ENCODE results near the gene CHI3L1. TPM values are rescaled to one million over a fixed set of nuclear protein-coding genes. Genes with fewer than 3 reads are reported as not detected.

Gene CHI3L1
- total RNA-seq, 1 donor = 273 TPM

DNA sequence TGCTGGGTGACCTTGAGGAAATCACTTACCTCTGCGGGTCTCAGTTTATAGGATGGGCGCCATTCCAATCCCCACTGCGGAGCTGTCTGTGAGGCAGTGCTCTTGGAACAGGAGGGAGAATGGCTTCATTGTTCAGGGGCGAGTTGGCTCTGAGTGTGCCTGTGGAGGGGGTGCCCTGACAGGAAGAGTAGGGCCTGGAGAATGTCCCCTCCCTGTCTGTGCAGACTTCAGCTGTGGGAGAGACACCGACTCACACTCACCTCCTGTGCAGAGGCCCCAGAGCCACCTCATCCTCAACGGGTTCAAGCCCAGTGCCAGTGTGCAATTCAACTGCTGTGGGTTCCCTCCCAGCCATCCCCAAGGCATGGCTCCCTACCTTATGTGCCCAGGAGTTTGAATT, 41.8 kb downstream of the CHI3L1 start:
- H4K20me1 ChIP-seq (ENCODE audit: insufficient read depth, low read length) = no peaks in the 10 kb centered on the region
- peak; percentile 76 for DNase-seq (ENCODE audit: insufficient read length, low spot score, missing footprints)
- H3K27ac ChIP-seq (ENCODE audit: low read depth, low read length) = no peak overlapping the region
- no peaks in the 10 kb centered on the region for H3K36me3 ChIP-seq (ENCODE audit: insufficient read depth, low read length)
- H3K4me2 ChIP-seq (ENCODE audit: insufficient read depth, low read length) = no peak overlapping the region
- H3K27me3 ChIP-seq (ENCODE audit: insufficient read depth, low read length) = peaks cover 4% of the 10 kb centered on the region
- no peaks in the 10 kb centered on the region for H3K9me3 ChIP-seq (ENCODE audit: low read depth, low read length)
- no peak for TF ChIP-seq CTCF (IDR thresholded peaks at IDR 0.05; ENCODE audit: extremely low read depth, low read depth, low read length)
- H3K79me2 ChIP-seq (ENCODE audit: insufficient read depth, low read length) = no peaks in the 10 kb centered on the region
- H3K4me3 ChIP-seq (ENCODE audit: insufficient read depth, low read length) = no peak overlapping the region
- no peaks in the 10 kb centered on the region for H3K4me1 ChIP-seq (ENCODE audit: insufficient read depth, low read length)
- no peak overlapping the region for H2AFZ ChIP-seq (ENCODE audit: low read length)

DNA sequence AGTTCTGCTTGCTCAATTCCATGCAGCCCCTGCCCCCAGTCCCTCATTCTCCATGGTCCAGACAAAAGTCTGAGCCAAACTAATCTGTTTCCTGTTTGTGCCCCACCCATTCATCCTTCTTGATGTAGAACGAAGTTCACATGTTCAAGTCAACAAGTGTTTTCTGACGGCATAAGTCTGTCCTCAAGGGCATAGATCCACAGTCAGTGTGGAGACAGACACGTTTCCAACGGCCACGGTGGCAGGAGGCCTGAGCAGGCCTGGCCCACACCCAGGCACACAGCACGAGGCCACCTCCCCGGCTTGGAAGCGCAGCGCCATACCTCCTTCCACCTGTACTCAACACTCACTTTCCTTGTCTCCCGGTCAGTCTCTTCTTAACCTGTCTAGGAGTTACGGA, 42.9 kb downstream of the CHI3L1 start:
- Histone ChIP-seq H3K9me3 (ENCODE audit: low read depth, low read length) (no peaks in the 10 kb centered on the region), H3K4me3 (ENCODE audit: insufficient read depth, low read length) (no peak overlapping the region), H3K36me3 (ENCODE audit: insufficient read depth, low read length) (no peaks in the 10 kb centered on the region), H2AFZ (ENCODE audit: low read length) (no peak overlapping the region), H3K4me1 (ENCODE audit: insufficient read depth, low read length) (no peaks in the 10 kb centered on the region), H3K27me3 (ENCODE audit: insufficient read depth, low read length) (peaks cover 7% of the 10 kb centered on the region), H3K27ac (ENCODE audit: low read depth, low read length) (no peak overlapping the region), H4K20me1 (ENCODE audit: insufficient read depth, low read length) (no peaks in the 10 kb centered on the region), H3K79me2 (ENCODE audit: insufficient read depth, low read length) (no peaks in the 10 kb centered on the region), H3K4me2 (ENCODE audit: insufficient read depth, low read length) (no peak overlapping the region)
- peak; percentile 56 for DNase-seq (ENCODE audit: insufficient read length, low spot score, missing footprints)
- TF ChIP-seq CTCF (IDR thresholded peaks at IDR 0.05; ENCODE audit: extremely low read depth, low read depth, low read length) = no peak

- Histone ChIP-seq H3K4me2 (ENCODE audit: insufficient read depth, low read length) (no peak overlapping the region), H3K27ac (ENCODE audit: low read depth, low read length) (no peak overlapping the region), H3K4me3 (ENCODE audit: insufficient read depth, low read length) (no peak overlapping the region), H3K36me3 (ENCODE audit: insufficient read depth, low read length) (no peaks in the 10 kb centered on the region), H3K79me2 (ENCODE audit: insufficient read depth, low read length) (no peaks in the 10 kb centered on the region), H3K27me3 (ENCODE audit: insufficient read depth, low read length) (peaks cover 9% of the 10 kb centered on the region), H4K20me1 (ENCODE audit: insufficient read depth, low read length) (no peaks in the 10 kb centered on the region), H3K9me3 (ENCODE audit: low read depth, low read length) (no peaks in the 10 kb centered on the region), H2AFZ (ENCODE audit: low read length) (no peak overlapping the region), H3K4me1 (ENCODE audit: insufficient read depth, low read length) (no peaks in the 10 kb centered on the region)
- peak; percentile 54 for DNase-seq (ENCODE audit: insufficient read length, low spot score, missing footprints)
- no peak for TF ChIP-seq CTCF (IDR thresholded peaks at IDR 0.05; ENCODE audit: extremely low read depth, low read depth, low read length)
These were observed 43.7 kb downstream of the CHI3L1 start for GRCh38 chr1:203142684-203143408.

GRCh38 chr1:203142124-203142523, 44.4 kb downstream of the CHI3L1 start:
- H3K27ac ChIP-seq (ENCODE audit: low read depth, low read length) = no peak overlapping the region
- no peaks in the 10 kb centered on the region for H3K9me3 ChIP-seq (ENCODE audit: low read depth, low read length)
- H3K36me3 ChIP-seq (ENCODE audit: insufficient read depth, low read length) = no peaks in the 10 kb centered on the region
- H3K4me2 ChIP-seq (ENCODE audit: insufficient read depth, low read length) = no peak overlapping the region
- no peak overlapping the region for H2AFZ ChIP-seq (ENCODE audit: low read length)
- DNase-seq (ENCODE audit: insufficient read length, low spot score, missing footprints) = peak; percentile 25
- H3K79me2 ChIP-seq (ENCODE audit: insufficient read depth, low read length) = no peaks in the 10 kb centered on the region
- no peak overlapping the region for H3K4me3 ChIP-seq (ENCODE audit: insufficient read depth, low read length)
- H4K20me1 ChIP-seq (ENCODE audit: insufficient read depth, low read length) = no peaks in the 10 kb centered on the region
- H3K4me1 ChIP-seq (ENCODE audit: insufficient read depth, low read length) = no peaks in the 10 kb centered on the region
- TF ChIP-seq CTCF (IDR thresholded peaks at IDR 0.05; ENCODE audit: extremely low read depth, low read depth, low read length) = no peak
- peaks cover 16% of the 10 kb centered on the region for H3K27me3 ChIP-seq (ENCODE audit: insufficient read depth, low read length)
